Astrocyte of the cerebellum (primary cell): ENCODE data around the gene TNFSF9.
"Not testable (repeated sequence)": the region's sequence is repeated elsewhere in the genome, so short reads cannot be mapped to it uniquely, and the experiment has no call there.

Experiments used
- DNase-seq: peaks from one replicate; pipeline ENCODE4 v3.0.0-alpha.2; 2011; ENCODE audit warnings: low read depth
- H3K4me3 ChIP-seq: 2 replicates; pipeline ENCODE4 v1.5.1; 2011; ENCODE audit warnings: mild to moderate bottlenecking, low read depth, low read length, moderate library complexity
- in situ Hi-C: cut with HindIII; loops from 2 replicates; pipeline ENCODE4 v1.10.0; 2017; ENCODE audit warnings: low sequenced_read_pairs
- TF ChIP-seq, protein P1 (sequence below): IDR thresholded peaks from 2 replicates; pipeline ENCODE4 v1.5.1; 2012; ENCODE audit warnings: low read length, low read depth, moderate library complexity, mild to moderate bottlenecking; ENCODE audit errors: missing control alignments

TNFSF9 gene

DNA sequence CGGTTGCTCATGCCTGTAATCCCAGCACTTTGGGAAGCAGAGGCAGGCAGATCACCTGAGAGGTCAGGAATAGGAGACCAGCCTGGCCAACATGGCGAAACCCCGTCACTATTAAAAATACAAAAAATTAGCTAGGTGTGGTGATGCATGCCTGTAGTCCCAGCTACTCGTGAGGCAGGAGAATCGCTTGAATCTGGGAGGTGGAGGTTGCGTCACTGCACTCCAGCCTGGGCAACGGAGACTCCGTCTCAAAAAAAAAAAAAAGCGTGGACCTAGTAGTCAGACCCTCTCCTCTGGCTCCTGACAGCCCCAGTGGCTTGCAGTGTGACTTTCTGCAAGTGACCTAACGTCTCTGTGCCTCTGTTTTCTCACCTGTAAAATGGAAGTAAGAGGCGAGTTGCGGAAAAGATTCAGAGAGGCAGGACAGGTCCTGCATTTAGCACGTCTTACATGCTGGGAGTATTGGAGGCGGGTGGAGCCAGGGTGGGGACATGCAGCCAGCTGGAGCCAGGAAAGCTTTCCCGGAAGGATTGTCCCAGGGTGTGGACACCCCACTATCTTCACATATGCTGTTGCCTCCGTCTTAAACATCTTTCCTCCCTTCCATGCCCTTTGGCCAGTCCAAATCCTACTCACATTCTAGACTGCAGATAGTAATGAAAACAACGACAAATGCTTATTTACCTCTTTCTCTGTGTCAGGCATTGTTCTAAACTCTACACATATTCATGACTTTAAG lies 31.6 kb upstream of the TNFSF9 start:
- DNase-seq, result no peak
- in situ Hi-C loops, result no loop called here
- TF ChIP-seq, protein P1, sequence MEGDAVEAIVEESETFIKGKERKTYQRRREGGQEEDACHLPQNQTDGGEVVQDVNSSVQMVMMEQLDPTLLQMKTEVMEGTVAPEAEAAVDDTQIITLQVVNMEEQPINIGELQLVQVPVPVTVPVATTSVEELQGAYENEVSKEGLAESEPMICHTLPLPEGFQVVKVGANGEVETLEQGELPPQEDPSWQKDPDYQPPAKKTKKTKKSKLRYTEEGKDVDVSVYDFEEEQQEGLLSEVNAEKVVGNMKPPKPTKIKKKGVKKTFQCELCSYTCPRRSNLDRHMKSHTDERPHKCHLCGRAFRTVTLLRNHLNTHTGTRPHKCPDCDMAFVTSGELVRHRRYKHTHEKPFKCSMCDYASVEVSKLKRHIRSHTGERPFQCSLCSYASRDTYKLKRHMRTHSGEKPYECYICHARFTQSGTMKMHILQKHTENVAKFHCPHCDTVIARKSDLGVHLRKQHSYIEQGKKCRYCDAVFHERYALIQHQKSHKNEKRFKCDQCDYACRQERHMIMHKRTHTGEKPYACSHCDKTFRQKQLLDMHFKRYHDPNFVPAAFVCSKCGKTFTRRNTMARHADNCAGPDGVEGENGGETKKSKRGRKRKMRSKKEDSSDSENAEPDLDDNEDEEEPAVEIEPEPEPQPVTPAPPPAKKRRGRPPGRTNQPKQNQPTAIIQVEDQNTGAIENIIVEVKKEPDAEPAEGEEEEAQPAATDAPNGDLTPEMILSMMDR, result no peak
- H3K4me3 ChIP-seq, result no peak overlapping the region

DNA sequence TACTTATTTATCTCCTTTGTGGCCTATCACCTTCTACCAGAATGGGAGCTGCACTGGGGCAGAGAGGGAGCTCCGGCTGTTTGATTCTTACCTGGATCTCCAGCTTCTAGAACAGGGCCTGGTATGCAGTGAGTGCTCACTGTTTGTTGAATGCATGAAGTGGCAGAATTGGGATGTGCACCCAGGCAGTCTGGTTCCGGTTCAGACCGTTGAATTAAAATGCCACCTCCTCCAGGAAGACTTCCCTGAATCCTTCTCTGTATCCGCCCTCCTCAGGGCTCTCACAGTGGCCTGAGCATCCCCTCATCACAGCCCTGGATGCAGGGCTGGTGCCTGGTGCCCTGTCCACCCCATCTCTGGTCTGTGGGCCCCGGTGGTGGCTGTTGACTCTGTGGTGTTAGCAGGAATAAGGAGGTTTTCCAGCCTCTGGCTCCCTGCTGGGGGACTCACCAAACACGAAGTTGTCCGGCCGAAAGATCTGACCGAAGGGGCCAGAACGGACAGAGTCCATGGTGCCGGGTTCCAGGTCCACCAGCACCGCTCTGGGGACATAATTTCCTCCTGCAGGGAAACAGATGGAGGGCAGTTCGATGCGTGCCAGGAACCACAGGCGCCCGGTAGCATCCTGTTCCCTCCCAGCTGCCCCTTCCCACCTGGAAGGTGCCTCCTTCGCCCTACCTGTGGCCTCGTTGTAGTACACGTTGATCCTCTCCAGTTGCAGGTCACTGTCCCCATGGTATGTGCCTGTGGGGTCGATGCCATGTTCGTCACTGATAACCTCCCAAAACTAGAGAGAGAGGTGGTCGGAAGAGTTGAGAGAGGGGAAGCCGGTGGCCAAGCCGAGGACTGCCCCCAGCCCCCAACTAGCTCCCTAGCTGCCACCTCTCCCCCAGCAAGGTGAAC lies 29.7 kb upstream of the TNFSF9 start:
- DNase-seq, result no peak
- in situ Hi-C loops, result no loop called here
- H3K4me3 ChIP-seq, result no peak overlapping the region
- TF ChIP-seq, protein P1, result no peak

DNA sequence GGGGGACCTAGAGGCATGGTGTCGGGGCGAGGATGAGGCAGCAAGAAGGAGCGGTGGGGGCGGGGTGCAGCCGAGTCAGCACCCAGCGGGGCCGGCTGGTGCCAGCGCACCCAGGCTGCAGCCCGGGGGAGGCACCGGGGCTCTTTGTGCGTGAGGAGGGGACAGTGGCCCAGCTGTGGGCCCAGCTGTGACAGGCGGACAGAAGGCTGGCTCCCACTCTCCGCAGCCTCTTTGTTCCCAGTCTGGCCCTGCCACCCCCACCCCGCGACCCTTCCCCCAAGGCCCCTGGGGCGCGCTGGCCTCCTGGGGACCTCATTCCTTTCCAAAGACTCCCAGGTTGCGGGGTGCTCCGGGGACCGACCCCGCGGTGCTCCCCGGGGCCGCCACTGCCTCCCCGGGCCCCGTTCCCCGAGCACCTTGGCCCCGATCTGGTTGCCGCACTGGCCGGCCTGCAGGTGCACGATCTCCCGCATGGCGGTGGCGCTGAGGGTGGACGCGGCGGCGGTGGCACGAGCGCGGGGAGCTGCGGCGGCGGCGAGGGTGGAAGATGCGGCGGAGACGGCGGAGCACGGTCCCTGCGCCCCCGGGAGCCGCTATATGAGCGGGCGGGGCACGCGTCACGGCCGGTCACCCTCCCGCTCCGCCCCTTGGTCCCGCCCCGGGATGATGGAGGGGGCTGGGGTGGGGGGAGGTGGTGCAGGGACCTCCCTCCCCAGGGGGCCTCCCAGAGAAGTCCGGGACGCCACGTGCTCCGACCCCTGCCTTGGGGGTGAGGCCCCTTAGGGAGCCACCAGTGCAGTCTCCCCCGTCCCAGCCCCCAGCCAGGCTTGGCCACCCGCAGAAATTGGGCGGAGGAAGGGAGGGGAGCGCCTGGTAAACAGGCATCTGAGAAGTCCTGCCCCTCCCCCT lies 28.8 kb upstream of the TNFSF9 start, which contains the start of gene TUBB4A:
Gene TUBB4A (minus strand): TSS at position 570 of the 909 bp plus-strand sequence. CDS start 97 bp downstream, at position 473.
- no peak for DNase-seq
- in situ Hi-C loops, result no loop called here
- peak within 1 kb of the TSS; percentile 7 for H3K4me3 ChIP-seq
- TF ChIP-seq, protein P1, result no peak

DNA sequence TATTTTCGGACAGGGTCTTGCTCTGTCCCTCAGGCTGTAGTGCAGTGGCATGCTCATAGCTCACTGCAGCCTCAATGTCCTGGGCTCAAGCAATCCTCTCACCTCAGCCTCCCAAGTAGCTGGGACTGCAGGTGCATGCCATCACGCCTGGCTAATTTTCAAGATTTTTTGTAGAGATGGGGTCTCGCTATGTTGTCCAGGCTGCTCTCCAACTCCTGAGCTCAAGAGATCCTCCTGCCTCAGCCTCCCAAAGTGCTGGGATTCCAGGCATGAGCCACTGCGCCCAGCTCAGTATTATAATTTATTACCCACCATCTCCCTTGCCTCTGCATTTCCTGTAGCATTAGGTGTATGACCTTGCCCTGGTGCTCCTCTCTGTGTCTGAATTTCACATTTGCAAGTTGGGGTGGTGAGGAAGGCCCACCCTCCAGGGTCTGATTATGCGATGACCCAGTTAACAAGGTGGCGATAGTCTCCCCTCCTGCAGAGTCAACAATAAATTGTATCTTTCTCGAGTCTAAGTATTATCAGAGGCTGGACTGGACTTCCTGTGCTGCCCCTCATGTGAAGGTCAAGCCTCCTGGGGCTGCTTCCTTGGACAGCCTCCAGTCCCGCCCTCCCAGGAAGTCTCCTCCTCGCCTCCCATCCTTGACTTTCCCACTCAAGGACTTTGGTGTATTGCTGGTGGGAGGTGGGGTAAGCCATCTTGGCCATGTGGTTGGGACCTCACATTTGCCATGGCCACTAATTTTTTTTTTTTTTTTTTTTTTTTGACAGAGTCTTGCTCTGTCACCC lies 27.2 kb upstream of the TNFSF9 start:
- in situ Hi-C loops, result no loop called here
- no peak for DNase-seq
- H3K4me3 ChIP-seq, result no peak overlapping the region
- TF ChIP-seq, protein P1, result no peak

DNA sequence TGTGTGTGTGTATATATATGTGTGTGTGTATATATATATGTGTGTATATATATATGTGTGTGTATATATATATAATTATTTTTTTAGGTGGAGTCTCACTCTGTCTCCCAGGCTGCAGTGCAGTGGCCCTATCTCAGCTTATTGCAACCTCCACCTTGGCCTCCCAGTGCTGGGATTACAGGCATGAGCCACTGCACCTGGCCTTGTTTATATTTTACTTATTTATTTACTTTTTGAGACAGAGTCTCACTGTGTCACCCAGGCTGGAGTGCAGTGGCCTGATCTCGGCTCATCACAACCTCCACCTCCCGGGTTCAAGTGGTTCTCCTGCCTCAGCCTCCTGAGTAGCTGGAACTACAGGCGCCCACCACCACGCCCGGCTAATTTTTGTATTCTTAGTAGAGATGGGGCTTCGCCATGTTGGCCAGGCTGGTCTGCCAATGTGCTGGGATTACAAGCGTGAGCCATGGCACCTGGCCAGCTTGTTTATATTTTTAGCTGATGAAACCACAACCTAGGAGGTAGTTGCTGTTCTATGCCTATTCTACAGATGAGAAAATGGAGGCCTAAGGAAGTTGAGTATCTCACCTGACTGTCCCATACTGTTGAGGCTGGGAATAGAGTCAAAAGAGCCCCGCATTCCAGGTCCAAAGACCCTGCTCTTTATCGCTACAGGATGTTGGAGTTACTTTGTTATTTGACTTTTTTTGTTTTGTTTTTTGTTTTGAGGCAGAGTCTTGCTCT lies 22.6 kb upstream of the TNFSF9 start:
- H3K4me3 ChIP-seq, DNase-seq, in situ Hi-C loops: not testable (repeated sequence)
